K562 (cell line): ENCODE measurements around the gene VEGFB. TPM values are rescaled to one million over a fixed set of nuclear protein-coding genes. Genes with fewer than 3 reads are reported as not detected.
A peak's percentile ranks its signal among the peaks of the same experiment; 100 is the strongest.

ENCODE experiments used
- CBX1 ChIP-seq: sonication (generic); IDR thresholded peaks from 2 replicates; pipeline ENCODE4 v1.6.1; 2016; ENCODE audit warnings: antibody characterized with exemption, low read depth, mild to moderate bottlenecking
- CLOCK ChIP-seq: fragments of 250-450 bp; sonication (Bioruptor Pico); IDR thresholded peaks from 2 replicates; pipeline ENCODE4 v1.4.0; 2020; ENCODE audit warnings: mild to moderate bottlenecking, moderate library complexity, borderline replicate concordance
- DIDO1 ChIP-seq: fragments of 450-650 bp; IDR thresholded peaks from 2 replicates; pipeline ENCODE4 v1.6.1; 2016; ENCODE audit warnings: low read depth, missing biosample characterization, missing genetic modification characterization
- ETV5 ChIP-seq: sonication (generic); formaldehyde crosslinking; IDR thresholded peaks from 2 replicates; pipeline ENCODE4 v1.4.0; 2020; ENCODE audit warnings: low read depth, mild to moderate bottlenecking, missing genetic modification reagents
- HNRNPLL ChIP-seq: fragments of 200-400 bp; formaldehyde crosslinking; IDR thresholded peaks from 2 replicates; pipeline ENCODE4 v1.6.1; 2017; ENCODE audit warnings: low read length, low read depth, mild to moderate bottlenecking; ENCODE audit not compliant: poor library complexity, severe bottlenecking
- MXI1 ChIP-seq: IDR thresholded peaks from 2 replicates; pipeline ENCODE4 v1.6.1; 2011; ENCODE audit warnings: low read depth, mild to moderate bottlenecking, improper control_type of control experiment, low read length
- NFE2 ChIP-seq: IDR thresholded peaks from 2 replicates; pipeline ENCODE4 v1.6.1; 2014; ENCODE audit warnings: antibody characterized with exemption, low read depth
- NONO ChIP-seq, 2 experiments: fragments of 200-400 bp in 1 of 2; fragments of 450-650 bp in 1 of 2; formaldehyde crosslinking in 1 of 2; IDR thresholded peaks; 2 replicates each; pipeline ENCODE4 v1.6.1; 2017; ENCODE audit warnings: low read depth in 2 of 2, mild to moderate bottlenecking in 2 of 2, moderate library complexity in 2 of 2, low read length in 1 of 2
- OTX1 ChIP-seq: fragments of 450-650 bp; formaldehyde crosslinking; IDR thresholded peaks from 2 replicates; pipeline ENCODE4 v1.4.0; 2022; ENCODE audit warnings: mild to moderate bottlenecking
- PCBP1 ChIP-seq: fragments of 200-400 bp; formaldehyde crosslinking; IDR thresholded peaks from 2 replicates; pipeline ENCODE4 v1.6.1; 2018; ENCODE audit warnings: mild to moderate bottlenecking, low read depth, low read length; ENCODE audit not compliant: poor library complexity, severe bottlenecking
- PHF8 ChIP-seq: fragments of 200-600 bp; sonication (generic); IDR thresholded peaks from 2 replicates; pipeline ENCODE4 v1.6.1; 2012; ENCODE audit warnings: mixed run types, mild to moderate bottlenecking, inconsistent platforms, low read length, moderate library complexity, borderline replicate concordance
- PRPF4 ChIP-seq: fragments of 200-400 bp; formaldehyde crosslinking; IDR thresholded peaks from one replicate; pipeline ENCODE4 v1.6.1; 2017; ENCODE audit warnings: low read length, low read depth, mild to moderate bottlenecking; ENCODE audit not compliant: insufficient read depth, poor library complexity, severe bottlenecking
- RB1 ChIP-seq: fragments of 450-650 bp; IDR thresholded peaks from 2 replicates; pipeline ENCODE4 v1.6.1; 2017; ENCODE audit warnings: low read depth, mild to moderate bottlenecking
- ZBTB43 ChIP-seq: sonication (generic); formaldehyde crosslinking; IDR thresholded peaks from 2 replicates; pipeline ENCODE4 v1.8.0; 2023; ENCODE audit warnings: mild to moderate bottlenecking, missing genetic modification reagents
- ZFP30 ChIP-seq: fragments of 250-450 bp; sonication (Bioruptor Pico); IDR thresholded peaks from 2 replicates; pipeline ENCODE4 v1.8.0; 2022; ENCODE audit warnings: moderate library complexity, mild to moderate bottlenecking, inconsistent platforms, borderline replicate concordance
- ZNF644 ChIP-seq: fragments of 200-800 bp; sonication (Bioruptor generic); IDR thresholded peaks from 2 replicates; pipeline ENCODE4 v1.6.1; 2016; ENCODE audit warnings: low read depth, missing genetic modification characterization, missing compliant biosample characterization
- polyA plus RNA-seq, 8 experiments: library from polyadenylated mRNA; depleted of rRNA in 4 of 8; stranded (reverse) in 5 of 8; unstranded in 3 of 8; fragments of >200 nt; fragmentation: Nextera tagmentation in 2 of 8; fragmentation: Illumina TruSeq in 1 of 8; extraction: Ambion mirVana in 2 of 8; extraction: Trizol in 1 of 8; gene quantifications; 2 replicates each; pipeline versions ENCODE4 v1.2.1 to v1.2.3, GENCODE V29; 2011 to 2014; ENCODE audit warnings: inconsistent platforms in 1 of 8, missing spikeins in 1 of 8
- total RNA-seq, 7 experiments: library from RNA; depleted of rRNA in 6 of 7; stranded (reverse); fragments of >200 nt in 6 of 7; fragmentation: Illumina TruSeq in 2 of 7; extraction: Trizol in 2 of 7; gene quantifications; 2 replicates each; pipeline versions ENCODE4 v1.2.1 to v1.2.3, GENCODE V29; 2011 to 2021; ENCODE audit warnings: low replicate concordance in 1 of 7
- TF ChIP-seq, protein P1 (sequence below): fragments of 250-450 bp; sonication (Bioruptor Pico); IDR thresholded peaks from 2 replicates; pipeline ENCODE4 v1.8.0; 2022; ENCODE audit warnings: moderate library complexity, mild to moderate bottlenecking, inconsistent platforms
- TF ChIP-seq, protein P2 (sequence below): fragments of 450-650 bp; formaldehyde crosslinking; IDR thresholded peaks from 2 replicates; pipeline ENCODE4 v1.4.0; 2022; ENCODE audit warnings: mild to moderate bottlenecking, moderate library complexity
- TF ChIP-seq, protein P3 (sequence below): fragments of 450-650 bp; formaldehyde crosslinking; IDR thresholded peaks from 2 replicates; pipeline ENCODE4 v1.4.0; 2020; ENCODE audit warnings: mild to moderate bottlenecking

VEGFB gene
- total and polyA plus RNA-seq, 9 of the 15 experiments (the other 6 are each of a cell fraction or from before 2014, with no cell fraction given): 11.0 to 83.4 (median 25.7) TPM

GRCh38 chr11:64269540-64270220 lies 35.3 kb downstream of the VEGFB start (continued):
- no peak for TF ChIP-seq ZBTB43
- TF ChIP-seq PRPF4: no peak
- peak; percentile 30; the same call in 1 of the 2 replicates for TF ChIP-seq MXI1
- no peak for TF ChIP-seq NFE2
- TF ChIP-seq, protein P1, sequence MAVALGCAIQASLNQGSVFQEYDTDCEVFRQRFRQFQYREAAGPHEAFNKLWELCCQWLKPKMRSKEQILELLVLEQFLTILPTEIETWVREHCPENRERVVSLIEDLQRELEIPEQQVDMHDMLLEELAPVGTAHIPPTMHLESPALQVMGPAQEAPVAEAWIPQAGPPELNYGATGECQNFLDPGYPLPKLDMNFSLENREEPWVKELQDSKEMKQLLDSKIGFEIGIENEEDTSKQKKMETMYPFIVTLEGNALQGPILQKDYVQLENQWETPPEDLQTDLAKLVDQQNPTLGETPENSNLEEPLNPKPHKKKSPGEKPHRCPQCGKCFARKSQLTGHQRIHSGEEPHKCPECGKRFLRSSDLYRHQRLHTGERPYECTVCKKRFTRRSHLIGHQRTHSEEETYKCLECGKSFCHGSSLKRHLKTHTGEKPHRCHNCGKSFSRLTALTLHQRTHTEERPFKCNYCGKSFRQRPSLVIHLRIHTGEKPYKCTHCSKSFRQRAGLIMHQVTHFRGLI: peak; percentile 57; the same call in 1 of the 2 replicates
- TF ChIP-seq PCBP1: no peak
- TF ChIP-seq ETV5 (CRISPR knock-in tag): peak; percentile 93
- TF ChIP-seq DIDO1 (tag): 0 out of 2 replicates have a peak, but pooled peaks have one; percentile 65
- 0 out of 4 replicates have a peak, but pooled peaks of 1 of the 2 experiments have one; percentile 57 for TF ChIP-seq NONO (IDR thresholded peaks at IDR 0.05; ENCODE audit: low read depth in 2 of 2, low read length in 1 of 2)
- TF ChIP-seq ZNF644 (tag): no peak
- TF ChIP-seq HNRNPLL: peak; percentile 65
- peak; percentile 54; the same call in 1 of the 2 replicates for TF ChIP-seq CLOCK
- TF ChIP-seq OTX1 (CRISPR knock-in tag): 0 out of 2 replicates have a peak, but pooled peaks have one; percentile 12
- peak; percentile 60; the same call in 1 of the 2 replicates for TF ChIP-seq ZFP30 (CRISPR knock-in tag)
- TF ChIP-seq, protein P2, sequence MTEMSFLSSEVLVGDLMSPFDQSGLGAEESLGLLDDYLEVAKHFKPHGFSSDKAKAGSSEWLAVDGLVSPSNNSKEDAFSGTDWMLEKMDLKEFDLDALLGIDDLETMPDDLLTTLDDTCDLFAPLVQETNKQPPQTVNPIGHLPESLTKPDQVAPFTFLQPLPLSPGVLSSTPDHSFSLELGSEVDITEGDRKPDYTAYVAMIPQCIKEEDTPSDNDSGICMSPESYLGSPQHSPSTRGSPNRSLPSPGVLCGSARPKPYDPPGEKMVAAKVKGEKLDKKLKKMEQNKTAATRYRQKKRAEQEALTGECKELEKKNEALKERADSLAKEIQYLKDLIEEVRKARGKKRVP (CRISPR knock-in tag): peak; percentile 82
- TF ChIP-seq PHF8: peak; percentile 57; the same call in 1 of the 2 replicates
- peak; percentile 53; the same call in 1 of the 2 replicates for TF ChIP-seq RB1
- TF ChIP-seq, protein P3, sequence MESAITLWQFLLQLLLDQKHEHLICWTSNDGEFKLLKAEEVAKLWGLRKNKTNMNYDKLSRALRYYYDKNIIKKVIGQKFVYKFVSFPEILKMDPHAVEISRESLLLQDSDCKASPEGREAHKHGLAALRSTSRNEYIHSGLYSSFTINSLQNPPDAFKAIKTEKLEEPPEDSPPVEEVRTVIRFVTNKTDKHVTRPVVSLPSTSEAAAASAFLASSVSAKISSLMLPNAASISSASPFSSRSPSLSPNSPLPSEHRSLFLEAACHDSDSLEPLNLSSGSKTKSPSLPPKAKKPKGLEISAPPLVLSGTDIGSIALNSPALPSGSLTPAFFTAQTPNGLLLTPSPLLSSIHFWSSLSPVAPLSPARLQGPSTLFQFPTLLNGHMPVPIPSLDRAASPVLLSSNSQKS (CRISPR knock-in tag): no peak
- TF ChIP-seq CBX1: peak; percentile 81; the same call in 1 of the 2 replicates
